Brain pericyte (primary cell): ENCODE results near the gene ANKRD30B.
"Not testable (repeated sequence)": the region's sequence is repeated elsewhere in the genome, so short reads cannot be mapped to it uniquely, and the experiment has no call there.

Experiments used
- DNase-seq: peaks from one replicate; pipeline ENCODE4 v3.0.0-alpha.2; 2012; ENCODE audit warnings: low read depth, low spot score

Gene ANKRD30B

DNA sequence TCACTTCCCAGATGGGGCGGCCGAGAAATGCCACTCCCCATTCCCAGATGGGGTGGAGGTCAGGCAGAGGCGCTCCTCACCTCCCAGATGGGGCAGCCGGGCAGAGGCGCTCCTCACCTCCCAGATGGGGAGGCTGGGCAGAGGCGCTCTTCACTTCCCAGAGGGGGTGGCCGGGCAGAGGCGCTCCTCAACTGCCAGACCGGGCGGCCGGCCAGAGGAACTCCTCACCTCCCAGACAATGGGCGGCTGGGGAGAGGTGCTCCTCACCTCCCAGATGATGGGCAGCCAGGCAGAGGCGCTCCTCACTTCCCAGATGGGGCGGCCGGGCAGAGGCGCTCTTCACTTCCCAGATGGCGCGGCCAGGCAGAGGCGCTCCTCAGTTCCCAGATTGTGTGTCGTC is 108.3 kb downstream of the ANKRD30B start:
- DNase-seq: not testable (repeated sequence)

DNA sequence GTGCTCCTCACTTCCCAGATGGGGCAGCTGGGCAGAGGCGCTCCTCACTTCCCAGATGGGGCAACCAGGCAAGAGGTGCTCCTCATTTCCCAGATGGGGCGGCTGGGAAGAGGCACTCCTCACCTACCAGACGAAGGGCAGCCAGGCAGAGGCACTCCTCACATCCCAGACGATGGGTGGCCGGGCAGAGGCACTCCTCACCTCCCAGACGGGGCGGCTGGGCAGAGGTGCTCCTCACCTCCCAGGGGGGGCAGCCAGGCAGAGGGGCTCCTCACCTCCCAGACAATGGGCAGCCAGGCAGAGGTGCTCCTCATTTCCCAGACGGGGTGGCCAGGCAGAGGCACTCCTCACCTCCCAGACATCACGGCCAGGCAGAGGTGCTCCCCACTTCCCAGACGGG is 110.5 kb downstream of the ANKRD30B start:
- DNase-seq: not testable (repeated sequence)

DNA sequence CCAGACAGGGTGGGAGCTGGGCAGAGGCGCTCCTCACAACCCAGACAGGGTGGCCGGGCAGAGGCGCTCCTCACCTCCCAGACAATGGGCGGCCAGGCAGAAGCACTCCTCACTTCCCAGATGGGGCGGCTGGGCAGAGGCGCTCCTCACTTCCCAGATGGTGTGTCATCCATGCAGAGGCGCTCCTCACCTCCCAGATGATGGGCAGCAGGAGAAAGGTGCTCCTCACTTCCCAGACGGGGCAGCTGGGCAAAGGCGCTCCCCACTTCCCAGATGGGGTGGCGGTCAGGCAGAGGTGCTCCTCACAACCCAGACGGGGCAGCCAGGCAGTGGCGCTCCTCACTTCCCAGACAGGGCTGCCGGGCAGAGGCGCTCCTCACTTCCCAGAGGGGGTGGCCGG is 112.0 kb downstream of the ANKRD30B start:
- not testable (repeated sequence) for DNase-seq

DNA sequence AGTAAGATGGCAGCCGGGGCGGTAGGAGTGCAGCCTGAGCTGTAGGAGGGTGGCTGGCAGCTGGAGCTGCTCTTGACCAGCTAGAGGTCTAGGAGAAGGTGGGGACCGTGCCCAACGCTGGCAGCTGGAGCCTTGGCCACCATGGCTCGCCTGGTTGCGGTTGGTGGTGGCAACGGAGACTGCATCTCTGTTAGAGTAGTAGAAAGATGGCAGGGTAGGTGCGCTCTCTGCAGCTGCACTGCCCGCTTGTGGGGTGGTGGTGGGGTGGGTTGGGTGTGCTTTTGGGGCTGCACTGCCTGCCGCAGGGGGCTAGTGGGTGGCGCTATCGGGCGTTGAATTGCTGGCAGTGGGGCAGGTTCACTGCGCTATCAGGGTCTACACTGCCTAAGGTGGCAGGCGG is 118.5 kb downstream of the ANKRD30B start:
- DNase-seq: not testable (repeated sequence)

DNA sequence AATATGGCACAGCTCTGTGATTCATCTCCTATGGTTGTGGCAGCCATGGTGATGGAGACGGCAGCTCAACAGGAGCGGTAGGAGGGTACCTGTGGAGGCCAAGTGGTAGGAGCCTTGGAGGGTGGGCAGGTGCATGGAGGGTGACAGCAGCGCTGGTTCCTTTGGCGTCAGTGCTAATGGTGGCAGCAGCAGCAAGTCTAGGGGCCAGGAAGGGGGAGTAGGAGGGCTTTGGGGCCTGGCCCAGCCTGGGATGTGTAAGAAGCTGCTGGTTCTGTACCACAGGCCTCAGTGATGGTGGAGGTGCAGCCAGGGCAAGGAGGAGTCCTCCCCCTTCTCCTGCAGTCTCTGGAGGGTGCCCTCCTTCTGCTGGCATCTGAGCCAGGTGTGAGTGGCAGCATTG is 120.0 kb downstream of the ANKRD30B start:
- not testable (repeated sequence) for DNase-seq

DNA sequence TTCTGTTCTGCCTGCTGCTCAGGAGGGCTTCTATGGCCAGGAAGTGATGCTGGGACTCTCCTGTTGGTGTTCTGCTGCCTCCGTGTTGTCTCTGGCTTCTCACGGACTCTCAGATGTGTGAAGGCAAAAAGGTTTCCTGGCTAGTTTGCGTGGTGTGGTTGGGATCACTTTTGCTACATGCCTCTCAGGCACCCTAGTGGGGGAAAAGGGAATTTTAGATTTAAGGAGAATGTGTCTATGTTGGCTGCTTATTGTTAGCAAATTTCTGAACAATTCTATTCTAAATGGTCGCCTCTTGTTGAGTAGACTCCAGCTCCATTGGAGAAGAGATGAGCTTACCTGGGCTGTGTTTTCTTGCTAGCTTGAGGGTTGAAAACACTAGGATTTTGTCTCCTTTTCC is 120.9 kb downstream of the ANKRD30B start:
- not testable (repeated sequence) for DNase-seq

DNA sequence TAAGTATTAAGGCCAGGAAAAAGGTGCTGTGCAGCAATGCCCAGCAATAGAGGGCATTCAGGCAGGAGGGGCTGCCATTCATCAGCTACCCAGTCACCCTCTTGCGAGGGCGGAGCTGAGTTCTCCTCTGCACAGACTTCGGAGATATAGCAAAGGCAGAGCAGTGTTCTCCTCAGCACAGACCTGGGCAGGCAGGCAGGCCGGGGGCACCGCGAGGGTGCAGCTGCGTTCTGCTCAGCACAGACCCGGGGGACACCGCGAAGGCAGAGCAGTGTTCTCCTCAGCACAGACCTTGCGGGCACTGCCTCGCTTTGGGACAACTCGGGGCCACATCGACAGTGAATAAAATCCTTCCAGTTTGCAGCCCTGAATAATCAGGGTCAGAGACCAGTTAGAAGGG is 130.9 kb downstream of the ANKRD30B start:
- not testable (repeated sequence) for DNase-seq

GRCh38 chr18:14900435-14900834 is 152.5 kb downstream of the ANKRD30B start:
- no peak for DNase-seq
